ENCODE data around the gene DLX4. TPM values are rescaled to one million over a fixed set of nuclear protein-coding genes. Genes with fewer than 3 reads are reported as not detected.

The DLX4 gene
- total RNA-seq, 2 donors from 2014 or later = 0.71 TPM; not detected in 1

DNA sequence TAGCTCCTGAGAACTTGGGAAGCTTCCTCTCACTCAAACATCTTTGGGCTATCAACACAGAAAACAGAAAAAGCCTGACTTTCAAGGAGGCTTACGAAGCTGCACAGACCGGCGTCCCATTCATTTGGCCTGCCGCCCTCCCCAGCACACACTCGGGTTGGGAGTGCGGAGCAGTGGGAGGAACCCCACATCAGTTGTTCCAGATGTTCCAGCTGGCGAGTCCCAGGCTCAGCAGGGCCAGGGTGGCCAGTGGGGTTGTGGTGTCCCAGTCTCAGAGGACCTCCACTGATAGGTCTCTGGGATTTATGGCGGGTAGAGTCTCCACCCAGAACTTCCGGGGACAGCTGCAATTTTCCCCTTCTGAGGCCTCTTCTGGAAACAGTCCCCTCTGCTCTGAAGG lies 43.1 kb upstream of the DLX4 start:
- no peaks in the 10 kb centered on the region for H3K9me3 ChIP-seq
- DNase-seq (ENCODE audit: low spot score) = peak; percentile 66
- H3K4me1 ChIP-seq = peaks cover 0 to 14% of the 10 kb centered on the region in 2 donors
- TF ChIP-seq, protein P1, sequence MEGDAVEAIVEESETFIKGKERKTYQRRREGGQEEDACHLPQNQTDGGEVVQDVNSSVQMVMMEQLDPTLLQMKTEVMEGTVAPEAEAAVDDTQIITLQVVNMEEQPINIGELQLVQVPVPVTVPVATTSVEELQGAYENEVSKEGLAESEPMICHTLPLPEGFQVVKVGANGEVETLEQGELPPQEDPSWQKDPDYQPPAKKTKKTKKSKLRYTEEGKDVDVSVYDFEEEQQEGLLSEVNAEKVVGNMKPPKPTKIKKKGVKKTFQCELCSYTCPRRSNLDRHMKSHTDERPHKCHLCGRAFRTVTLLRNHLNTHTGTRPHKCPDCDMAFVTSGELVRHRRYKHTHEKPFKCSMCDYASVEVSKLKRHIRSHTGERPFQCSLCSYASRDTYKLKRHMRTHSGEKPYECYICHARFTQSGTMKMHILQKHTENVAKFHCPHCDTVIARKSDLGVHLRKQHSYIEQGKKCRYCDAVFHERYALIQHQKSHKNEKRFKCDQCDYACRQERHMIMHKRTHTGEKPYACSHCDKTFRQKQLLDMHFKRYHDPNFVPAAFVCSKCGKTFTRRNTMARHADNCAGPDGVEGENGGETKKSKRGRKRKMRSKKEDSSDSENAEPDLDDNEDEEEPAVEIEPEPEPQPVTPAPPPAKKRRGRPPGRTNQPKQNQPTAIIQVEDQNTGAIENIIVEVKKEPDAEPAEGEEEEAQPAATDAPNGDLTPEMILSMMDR (IDR thresholded peaks at IDR 0.05) = no peak
- H3K4me3 ChIP-seq = no peak overlapping the region
- H3K36me3 ChIP-seq = no peaks in the 10 kb centered on the region
- no peaks in the 10 kb centered on the region for H3K27me3 ChIP-seq
- no peak overlapping the region for H3K27ac ChIP-seq

DNA sequence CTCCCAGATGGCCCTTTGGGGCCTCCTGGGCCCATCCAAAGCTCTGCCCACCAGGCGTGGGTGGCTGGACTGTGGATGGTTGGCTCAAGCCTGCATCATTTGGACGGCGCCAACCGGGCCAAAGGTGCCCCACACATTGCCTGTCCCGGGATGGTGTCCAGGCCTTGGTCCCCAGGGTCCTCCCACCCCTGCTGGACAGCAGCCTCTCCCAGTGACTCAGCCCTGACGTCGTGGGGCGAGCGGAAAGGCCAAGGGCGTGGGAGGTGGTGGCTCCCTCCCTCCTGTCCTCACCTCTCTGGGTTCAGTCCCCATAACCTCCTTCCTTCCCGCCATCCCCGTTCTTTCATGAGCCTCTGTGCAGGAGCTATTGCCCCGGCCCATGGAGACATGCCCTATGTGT lies 42.1 kb upstream of the DLX4 start:
- Histone ChIP-seq H3K9me3 (no peaks in the 10 kb centered on the region), H3K27me3 (no peaks in the 10 kb centered on the region), H3K4me3 (no peak overlapping the region), H3K27ac (no peak overlapping the region), H3K4me1 (peaks cover 0 to 14% of the 10 kb centered on the region in 2 donors), H3K36me3 (no peaks in the 10 kb centered on the region)
- peak; percentile 82 for DNase-seq (ENCODE audit: low spot score)
- TF ChIP-seq, protein P1 (IDR thresholded peaks at IDR 0.05) = no peak

DNA sequence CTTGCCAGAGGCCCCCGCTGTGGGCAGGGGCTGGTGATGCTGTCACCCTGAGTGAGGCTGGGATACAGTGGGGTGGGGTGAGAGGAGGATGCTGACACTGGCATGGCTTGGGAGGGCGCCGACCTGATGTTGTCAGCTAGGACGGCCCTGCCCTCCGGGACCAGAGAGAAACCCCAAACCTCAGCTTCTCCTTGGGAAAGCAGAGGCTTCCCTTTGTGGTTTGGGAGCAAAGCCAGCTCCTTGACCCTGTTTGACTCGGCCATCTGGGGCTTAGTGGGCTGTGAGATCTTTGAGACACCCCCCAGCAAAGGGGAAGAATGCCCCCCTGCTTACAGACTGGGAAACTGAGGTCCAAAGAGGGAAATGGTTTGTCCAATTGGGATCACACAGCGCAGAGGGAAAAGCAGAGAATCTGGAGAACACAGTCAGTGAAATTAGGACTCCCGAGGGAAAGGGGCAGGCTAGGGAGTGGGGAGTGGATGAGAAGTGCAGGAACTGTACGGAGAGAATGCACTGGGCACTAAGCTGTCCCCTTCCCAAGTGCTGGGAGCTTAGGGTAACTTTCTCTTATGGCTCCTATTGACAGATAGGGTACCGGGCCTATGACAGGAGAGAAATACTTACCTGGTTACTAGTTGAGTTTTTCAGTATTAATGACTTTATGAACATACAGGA lies 40.7 kb upstream of the DLX4 start:
- TF ChIP-seq, protein P1 (IDR thresholded peaks at IDR 0.05) = no peak
- no peaks in the 10 kb centered on the region for H3K9me3 ChIP-seq
- H3K36me3 ChIP-seq = no peaks in the 10 kb centered on the region
- peaks cover 0 to 14% of the 10 kb centered on the region in 2 donors for H3K4me1 ChIP-seq
- H3K27ac ChIP-seq = no peak overlapping the region
- no peak for DNase-seq (ENCODE audit: low spot score)
- H3K4me3 ChIP-seq = no peak overlapping the region
- no peaks in the 10 kb centered on the region for H3K27me3 ChIP-seq

DNA sequence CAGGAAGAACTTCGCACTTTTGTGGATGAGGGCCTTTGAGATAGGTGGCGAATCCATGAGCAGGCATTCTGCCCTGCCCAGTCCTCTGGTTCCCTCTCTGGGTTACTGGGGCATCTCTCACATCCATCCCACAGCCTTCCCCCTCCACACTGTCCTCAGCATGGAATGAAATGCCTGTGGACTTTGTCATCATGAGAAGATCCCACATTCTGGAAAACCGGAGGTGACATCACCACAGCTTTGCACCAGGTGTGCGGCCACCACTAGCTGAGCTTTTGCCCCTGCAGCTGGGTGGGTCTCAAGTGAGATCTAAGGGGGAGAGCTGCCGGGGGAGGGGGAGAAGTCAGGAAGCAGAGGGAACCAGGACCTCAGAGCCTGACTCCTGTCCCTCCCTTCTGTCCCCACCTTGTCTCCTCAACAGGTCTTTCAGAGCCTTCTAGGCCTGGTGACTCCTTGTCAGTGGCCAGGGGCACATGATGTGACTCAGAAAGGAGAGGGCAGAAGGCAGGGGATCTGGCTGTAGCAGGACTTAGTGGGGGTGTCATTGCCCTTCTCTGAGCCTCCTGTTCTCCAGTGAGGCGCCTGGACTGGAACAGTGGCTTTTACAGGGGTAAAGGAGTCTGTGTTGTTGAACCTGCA lies 40.0 kb upstream of the DLX4 start:
- Histone ChIP-seq H3K4me3 (no peak overlapping the region), H3K4me1 (peaks cover 0 to 14% of the 10 kb centered on the region in 2 donors), H3K27me3 (no peaks in the 10 kb centered on the region), H3K36me3 (no peaks in the 10 kb centered on the region), H3K27ac (no peak overlapping the region), H3K9me3 (no peaks in the 10 kb centered on the region)
- TF ChIP-seq, protein P1 (IDR thresholded peaks at IDR 0.05) = no peak
- DNase-seq (ENCODE audit: low spot score) = no peak

DNA sequence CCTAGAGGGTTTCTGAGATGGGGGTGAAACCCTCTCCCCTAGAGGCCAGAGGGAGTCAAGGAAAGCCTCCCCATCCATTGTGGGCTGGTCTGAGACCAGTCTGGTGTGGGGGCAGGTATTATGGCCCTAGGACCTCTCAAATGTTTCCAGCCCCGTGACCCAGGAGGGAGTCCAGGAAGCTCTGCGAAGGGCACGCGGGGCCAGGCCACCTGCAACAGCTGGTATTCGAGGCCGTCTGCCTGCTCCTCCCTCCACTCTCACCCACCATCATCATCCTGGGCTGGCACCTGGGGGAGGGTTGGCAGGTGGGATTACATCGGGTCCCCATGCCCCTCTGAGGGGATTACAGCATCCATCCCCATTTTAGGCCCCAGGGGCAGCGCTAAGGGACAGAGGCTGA lies 38.1 kb upstream of the DLX4 start:
- Histone ChIP-seq H3K9me3 (no peaks in the 10 kb centered on the region), H3K4me3 (no peak overlapping the region), H3K4me1 (peaks cover 0 to 14% of the 10 kb centered on the region in 2 donors), H3K27ac (no peak overlapping the region), H3K36me3 (no peaks in the 10 kb centered on the region), H3K27me3 (no peaks in the 10 kb centered on the region)
- DNase-seq (ENCODE audit: low spot score) = no peak
- TF ChIP-seq, protein P1 (IDR thresholded peaks at IDR 0.05) = no peak
